ENCODE measurements around the gene DAB1. TPM values are rescaled to one million over a fixed set of nuclear protein-coding genes. Genes with fewer than 3 reads are reported as not detected.
A peak's percentile ranks its signal among the peaks of the same experiment; 100 is the strongest.

Gene DAB1
- total and polyA plus RNA-seq, 2 of the 8 experiments (the other 6 are each of a cell fraction or from before 2014, with no cell fraction given) = 4.4 to 11.8 TPM

DNA sequence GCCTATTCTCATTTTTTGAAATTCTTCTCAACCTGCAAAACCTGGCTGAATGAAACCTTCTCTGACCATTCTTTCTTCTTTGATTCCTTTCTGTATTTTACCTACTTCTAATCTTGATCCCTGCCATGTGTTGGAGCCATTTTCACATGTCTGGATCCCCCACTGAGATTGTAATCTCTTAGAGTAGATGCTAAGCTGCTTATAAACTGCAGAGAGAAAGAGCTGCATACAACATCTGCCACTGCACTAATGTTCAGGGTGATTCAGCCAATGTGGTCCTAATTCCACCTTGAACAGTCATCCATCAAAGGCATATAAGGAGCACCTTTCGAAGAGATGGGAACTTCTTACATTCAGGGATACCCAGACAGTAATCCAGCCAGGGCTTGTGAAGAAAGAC, 16.2 kb upstream of the DAB1 start:
- ChIA-PET CTCF (ENCODE audit: partially characterized antibody) (interaction anchor here (1.0 kb wide), 2 partner anchors 15 to 16 kb away, joined by 3 read pairs; partner anchors contain the start of gene DAB1), POLR2A (ENCODE audit: partially characterized antibody) (no interaction called here)
- Histone ChIP-seq H4K5ac (ENCODE audit: insufficient read length, low read depth, low read length) (no peak overlapping the region), H3K56ac (replicated peaks; ENCODE audit: insufficient read length, low read depth, low read length) (no peak overlapping the region), H4K20me1 (replicated peaks in 1 of 2; ENCODE audit: control insufficient read depth in 1 of 2, insufficient read depth in 2 of 2, low read length in 2 of 2) (no peaks in the 10 kb centered on the region), H3K23ac (ENCODE audit: insufficient read length) (no peak overlapping the region), H2AK5ac (ENCODE audit: low read depth, low read length) (no peak overlapping the region), H3K27me3 (replicated peaks in 1 of 4; ENCODE audit: control insufficient read depth in 3 of 4, extremely low read depth in 1 of 4, insufficient read depth in 3 of 4, low read length in 3 of 4) (no peaks in the 10 kb centered on the region), H3K14ac (ENCODE audit: insufficient read length) (no peak overlapping the region), H2BK5ac (ENCODE audit: low read depth, low read length) (no peak overlapping the region), H3K23me2 (ENCODE audit: low read depth, low read length) (no peaks in the 10 kb centered on the region), H3K27ac (ENCODE audit: low read depth, low read length) (no peak overlapping the region), H3K4me2 (ENCODE audit: insufficient read depth in 1 of 2, low read depth in 2 of 2, low read length in 2 of 2) (no peak overlapping the region), H2BK12ac (ENCODE audit: low read depth, low read length) (no peak overlapping the region), H2AFZ (ENCODE audit: low read length) (no peak overlapping the region), H4K8ac (ENCODE audit: extremely low read depth, insufficient read depth, low read length) (no peak overlapping the region), H3K4me3 (ENCODE audit: extremely low read depth in 1 of 4, insufficient read depth in 2 of 4, low read depth in 3 of 4, low read length in 4 of 4) (no peak overlapping the region), H2BK20ac (ENCODE audit: low read length) (0 out of 2 replicates have a peak overlapping the region, but pooled peaks have one; percentile 34), H2BK15ac (ENCODE audit: low read length) (no peak overlapping the region), H3K9ac (replicated peaks in 1 of 4; ENCODE audit: extremely low read depth in 1 of 4, low read depth in 3 of 4, low read length in 3 of 4) (no peak overlapping the region), H3K79me1 (ENCODE audit: low read depth, low read length) (no peaks in the 10 kb centered on the region), H3K79me2 (ENCODE audit: control insufficient read depth in 1 of 2, insufficient read depth in 2 of 2, low read length in 2 of 2) (no peaks in the 10 kb centered on the region), H3K36me3 (ENCODE audit: control insufficient read depth in 2 of 4, insufficient read depth in 4 of 4, low read length in 3 of 4) (no peaks in the 10 kb centered on the region), H3K4me1 (replicated peaks in 1 of 4; ENCODE audit: control insufficient read depth in 3 of 4, insufficient read depth in 4 of 4, low read length in 3 of 4) (no peaks in the 10 kb centered on the region), H3K9me3 (ENCODE audit: insufficient read depth in 2 of 2, low read depth in 1 of 2, low read length in 1 of 2) (no peaks in the 10 kb centered on the region), H2BK120ac (replicated peaks; ENCODE audit: low read depth, low read length) (no peak overlapping the region), H3K4ac (replicated peaks; ENCODE audit: insufficient read length, low read depth, low read length) (no peak overlapping the region), H3K18ac (ENCODE audit: extremely low read depth, low read length) (no peak overlapping the region), H4K91ac (replicated peaks; ENCODE audit: insufficient read length, low read length) (no peak overlapping the region)
- no peak for FAIRE-seq
- TF ChIP-seq ASH2L (IDR thresholded peaks at IDR 0.05; ENCODE audit: low read length) (no peak), TCF12 (IDR thresholded peaks at IDR 0.05; ENCODE audit: low read depth, low read length) (no peak), ZNF274 (IDR thresholded peaks at IDR 0.05; ENCODE audit: borderline replicate concordance, extremely low read depth, low read length) (no peak), TAF7 (optimal IDR thresholded peaks at IDR 0.05; ENCODE audit: borderline replicate concordance, low read depth, low read length) (no peak), SP4 (IDR thresholded peaks at IDR 0.05; ENCODE audit: low read length) (no peak)
- WGBS, 2 experiments (ENCODE audit: extremely low coverage in 1 of 2, insufficient coverage in 1 of 2, insufficient read length in 1 of 2, insufficient replicate concordance in 2 of 2, low coverage in 1 of 2, low lambda C conversion rate in 2 of 2, missing lambda C conversion rate in 1 of 2) = 90% methylated on average over 1 of the region's 1 CpG; no CpG with 5 or more reads in 1 of the 2 experiments
- DNase-seq (ENCODE audit: low read depth in 1 of 2, low spot score in 2 of 2) = no peak

Data from H1 (cell line).